Gastroesophageal sphincter (tissue), 3 donors: Measurements from ENCODE around the gene AIMP1.

Experiments
- POLR2A ChIP-seq, 2 donors: fragments of 450-650 bp; IDR thresholded peaks; one replicate each; pipeline ENCODE4 v1.6.1; 2017; ENCODE audit warnings: antibody characterized with exemption in 2 of 2, mild to moderate bottlenecking in 2 of 2, moderate library complexity in 1 of 2
- TF ChIP-seq, protein P1 (sequence below), 4 experiments: fragments of 200-600 bp in 2 of 4; fragments of 450-650 bp in 2 of 4; sonication (generic) in 1 of 4; IDR thresholded peaks; one replicate each; pipeline ENCODE4 v1.5.1; 2017 to 2019; ENCODE audit warnings: antibody characterized with exemption in 4 of 4, mild to moderate bottlenecking in 2 of 4, moderate library complexity in 2 of 4

DNA sequence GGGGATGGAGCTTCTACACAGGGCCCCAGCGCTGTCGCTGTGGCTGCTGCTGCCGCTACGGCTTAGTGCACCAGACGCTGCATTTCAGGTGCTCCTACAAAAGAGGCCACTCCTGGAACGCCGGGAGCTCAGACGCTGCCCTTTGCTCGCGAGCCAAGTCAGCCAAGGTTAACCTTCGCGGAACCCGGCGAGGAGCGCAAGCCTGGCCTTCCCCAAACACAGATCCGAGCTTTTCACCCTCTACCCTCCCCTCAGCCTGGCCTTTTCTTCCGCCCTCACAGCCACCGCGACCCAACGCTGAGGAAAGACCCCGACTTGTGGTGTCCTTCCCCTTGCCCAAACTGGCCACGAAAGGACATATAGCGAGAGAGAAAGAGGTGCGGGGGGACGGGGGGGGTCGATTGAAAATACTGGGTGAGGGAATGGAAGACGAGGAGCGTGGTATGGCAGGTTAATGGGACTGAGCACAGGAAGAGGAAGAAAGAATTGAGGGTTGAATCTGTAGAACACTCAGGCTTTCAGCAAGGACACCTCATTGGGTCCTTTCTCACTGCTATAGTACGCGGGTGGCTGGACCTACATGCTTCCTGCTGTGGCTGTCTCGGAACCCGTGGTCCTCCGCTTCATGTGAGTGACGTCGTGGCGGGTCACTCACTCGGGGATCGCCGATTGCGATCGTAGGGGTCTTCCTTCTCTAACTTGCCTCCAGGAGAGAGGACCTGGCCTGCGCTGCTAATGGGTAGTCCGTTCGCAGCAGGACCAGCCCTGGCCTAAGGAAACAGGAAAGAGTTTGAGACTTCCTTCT lies at the start of gene AIMP1, which contains the start of gene TBCK:
- TF ChIP-seq, protein P1, sequence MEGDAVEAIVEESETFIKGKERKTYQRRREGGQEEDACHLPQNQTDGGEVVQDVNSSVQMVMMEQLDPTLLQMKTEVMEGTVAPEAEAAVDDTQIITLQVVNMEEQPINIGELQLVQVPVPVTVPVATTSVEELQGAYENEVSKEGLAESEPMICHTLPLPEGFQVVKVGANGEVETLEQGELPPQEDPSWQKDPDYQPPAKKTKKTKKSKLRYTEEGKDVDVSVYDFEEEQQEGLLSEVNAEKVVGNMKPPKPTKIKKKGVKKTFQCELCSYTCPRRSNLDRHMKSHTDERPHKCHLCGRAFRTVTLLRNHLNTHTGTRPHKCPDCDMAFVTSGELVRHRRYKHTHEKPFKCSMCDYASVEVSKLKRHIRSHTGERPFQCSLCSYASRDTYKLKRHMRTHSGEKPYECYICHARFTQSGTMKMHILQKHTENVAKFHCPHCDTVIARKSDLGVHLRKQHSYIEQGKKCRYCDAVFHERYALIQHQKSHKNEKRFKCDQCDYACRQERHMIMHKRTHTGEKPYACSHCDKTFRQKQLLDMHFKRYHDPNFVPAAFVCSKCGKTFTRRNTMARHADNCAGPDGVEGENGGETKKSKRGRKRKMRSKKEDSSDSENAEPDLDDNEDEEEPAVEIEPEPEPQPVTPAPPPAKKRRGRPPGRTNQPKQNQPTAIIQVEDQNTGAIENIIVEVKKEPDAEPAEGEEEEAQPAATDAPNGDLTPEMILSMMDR (IDR thresholded peaks at IDR 0.05): no peak
- peak; percentile 73 to 75 for TF ChIP-seq POLR2A (IDR thresholded peaks at IDR 0.05)
